GM18909 (cell line): Measurements from ENCODE around the gene KRT72.

Experiments used
- ATAC-seq: cut with Tn5 transposase; IDR thresholded peaks from one replicate; pipeline ENCODE4 v1.9.1; 2021; ENCODE audit warnings: mild to moderate bottlenecking; ENCODE audit not compliant: unreplicated experiment, poor library complexity

Gene KRT72

GRCh38 chr12:52581481-52581880 lies 19.8 kb downstream of the KRT72 start:
- no peak for ATAC-seq

DNA sequence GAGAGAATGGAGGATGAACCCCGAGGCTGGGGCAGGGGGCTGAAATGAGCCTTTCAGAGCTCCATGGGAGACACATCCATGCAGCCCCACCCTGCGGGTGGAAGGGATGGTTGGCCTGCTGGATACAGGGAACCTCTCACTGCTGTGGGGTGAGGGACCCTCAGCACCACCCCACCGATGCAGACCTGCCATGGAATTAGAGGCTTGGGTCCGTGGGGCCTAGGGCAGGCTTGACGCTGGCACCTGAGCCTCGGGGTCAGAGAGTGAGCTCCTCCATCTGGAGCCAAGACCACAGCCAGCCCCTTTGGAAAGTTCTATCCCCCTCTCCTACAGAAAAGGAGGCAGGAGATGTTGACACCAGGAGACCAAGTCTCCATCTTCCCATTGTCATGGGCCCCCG lies 20.2 kb downstream of the KRT72 start:
- no peak for ATAC-seq

- ATAC-seq, result no peak
These were observed 20.8 kb downstream of the KRT72 start for GRCh38 chr12:52580496-52580895.

DNA sequence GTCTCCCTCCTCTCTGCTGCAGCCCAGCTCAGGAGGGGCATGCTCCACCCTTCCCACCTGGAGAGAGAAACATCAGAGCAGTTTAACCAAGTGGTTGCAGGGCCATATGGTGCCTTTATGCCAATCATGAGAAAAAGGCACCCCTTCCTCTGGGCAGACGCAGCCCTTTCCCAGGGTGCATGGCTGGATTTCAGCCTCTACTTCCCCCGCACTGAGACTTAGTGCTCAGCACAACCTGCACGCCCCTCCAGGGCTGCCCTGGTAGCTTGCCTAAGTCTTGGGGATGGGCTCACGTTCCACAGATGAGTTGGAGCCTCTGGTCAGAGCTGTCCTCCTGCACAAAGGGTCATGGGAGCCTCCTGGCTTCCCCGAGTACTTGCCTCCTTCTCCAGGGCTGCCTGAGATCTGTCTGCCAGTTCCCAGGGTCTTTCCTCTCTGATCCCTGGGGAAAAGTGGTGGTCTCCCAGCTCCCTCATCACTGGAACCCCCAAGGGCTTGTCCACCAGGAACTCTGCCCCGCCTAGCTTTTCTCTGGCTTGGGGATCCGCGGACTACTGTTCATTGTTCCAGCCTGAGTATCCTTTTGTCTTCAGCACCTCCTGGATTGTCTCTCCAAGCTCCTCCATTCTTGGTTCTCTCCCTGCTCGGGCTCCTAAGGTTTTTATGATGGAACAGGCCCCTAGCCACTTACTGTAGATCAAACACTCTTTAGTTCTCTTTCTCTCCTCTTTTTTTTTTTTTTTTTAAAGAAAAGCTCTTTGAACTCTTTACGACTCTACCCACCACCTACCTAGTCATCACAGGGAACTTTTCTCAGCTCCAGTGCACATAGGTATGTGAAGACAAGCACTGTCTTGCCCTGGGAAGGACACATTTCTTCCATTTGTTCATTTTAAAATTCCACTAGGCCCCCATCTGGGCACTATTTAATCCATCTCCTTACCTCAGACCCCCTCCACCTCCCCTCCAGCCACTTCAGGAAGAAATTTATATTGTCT lies 21.5 kb downstream of the KRT72 start:
- ATAC-seq, result no peak

GRCh38 chr12:52578469-52578868 lies 22.8 kb downstream of the KRT72 start:
- no peak for ATAC-seq

DNA sequence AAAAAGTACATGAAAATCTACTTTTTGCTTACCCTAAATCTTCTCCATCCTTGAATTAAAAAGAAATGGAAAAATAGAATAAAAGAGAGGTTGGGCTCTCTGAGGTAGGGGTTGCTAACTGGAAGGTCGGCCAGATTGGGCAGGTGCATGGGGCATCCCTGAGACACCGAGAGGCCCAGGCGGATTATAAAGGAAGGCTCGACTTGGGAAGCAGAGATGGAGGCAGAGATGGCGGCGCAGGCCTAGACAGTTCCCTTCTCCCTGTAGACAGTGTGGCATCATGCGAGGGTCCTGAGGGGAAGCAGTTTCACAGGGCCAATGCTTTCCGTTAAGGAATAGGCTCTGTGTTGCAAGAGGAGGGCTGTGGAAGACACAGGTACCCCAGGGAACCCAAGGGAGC lies 23.9 kb downstream of the KRT72 start:
- no peak for ATAC-seq

DNA sequence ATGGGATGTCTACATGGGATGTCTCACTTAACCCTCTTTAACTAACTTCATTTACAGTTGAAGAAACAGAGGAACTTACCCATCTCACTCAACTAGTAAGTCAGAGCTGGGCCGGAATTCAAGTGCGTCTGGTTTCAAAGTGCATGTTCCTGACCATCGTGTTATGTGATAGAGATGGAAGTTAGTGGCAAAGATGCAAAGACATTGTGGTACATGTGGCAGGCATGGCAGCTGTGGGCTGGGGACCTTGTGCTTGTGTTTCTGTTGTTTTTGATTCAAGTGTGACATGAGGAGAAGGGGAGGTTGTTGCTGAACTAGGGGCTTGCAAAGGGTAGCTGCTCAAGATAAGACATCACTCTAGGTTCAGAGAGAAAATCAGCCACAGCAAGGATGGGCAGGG lies 25.3 kb downstream of the KRT72 start:
- ATAC-seq, result no peak

GRCh38 chr12:52575256-52575655 lies 26.0 kb downstream of the KRT72 start:
- no peak for ATAC-seq

DNA sequence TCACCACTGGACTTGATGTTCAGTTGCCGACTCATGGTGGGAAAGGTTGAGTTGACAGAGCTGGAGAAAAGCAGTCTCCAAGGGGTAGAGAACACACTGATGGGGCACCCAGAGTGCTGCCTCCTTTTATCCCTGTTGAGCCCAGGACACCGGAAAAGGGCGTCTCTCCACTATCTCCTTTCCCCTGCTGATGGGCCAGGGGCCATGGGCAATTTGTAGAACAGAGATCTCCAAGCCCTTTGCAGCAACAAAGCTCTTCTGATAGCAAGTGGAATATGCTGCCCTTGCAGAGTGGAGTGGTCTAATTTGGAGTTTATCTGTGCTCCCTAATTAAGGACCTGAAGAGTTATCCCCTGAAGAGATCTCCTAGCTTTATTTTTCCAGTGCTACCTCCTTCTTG lies 27.5 kb downstream of the KRT72 start, which contains the start of gene KRT74:
Gene KRT74, minus strand, starts transcription at position 101 of the 400 bp plus-strand sequence. Its CDS starts 66 bp downstream, at position 35.
- no peak for ATAC-seq

DNA sequence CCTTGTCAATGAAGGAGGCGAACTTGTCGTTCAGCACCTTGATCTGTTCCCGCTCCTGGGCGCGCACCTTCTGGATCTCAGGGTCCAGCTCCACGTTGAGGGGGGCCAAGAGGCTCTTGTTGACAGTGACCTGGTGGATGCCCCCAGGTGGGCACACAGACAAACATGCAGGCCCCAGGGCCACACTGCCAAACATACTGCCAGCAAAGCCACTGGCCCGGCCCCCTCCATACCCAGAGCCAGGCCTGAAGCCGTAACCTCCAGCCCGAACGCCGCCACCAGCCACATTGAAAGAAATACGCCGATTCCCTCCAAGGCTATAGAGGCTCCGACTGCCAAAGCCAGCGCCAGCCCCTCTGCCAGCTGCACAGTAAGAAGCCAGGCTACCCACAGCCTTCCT lies 28.0 kb downstream of the KRT72 start:
- ATAC-seq, result no peak

DNA sequence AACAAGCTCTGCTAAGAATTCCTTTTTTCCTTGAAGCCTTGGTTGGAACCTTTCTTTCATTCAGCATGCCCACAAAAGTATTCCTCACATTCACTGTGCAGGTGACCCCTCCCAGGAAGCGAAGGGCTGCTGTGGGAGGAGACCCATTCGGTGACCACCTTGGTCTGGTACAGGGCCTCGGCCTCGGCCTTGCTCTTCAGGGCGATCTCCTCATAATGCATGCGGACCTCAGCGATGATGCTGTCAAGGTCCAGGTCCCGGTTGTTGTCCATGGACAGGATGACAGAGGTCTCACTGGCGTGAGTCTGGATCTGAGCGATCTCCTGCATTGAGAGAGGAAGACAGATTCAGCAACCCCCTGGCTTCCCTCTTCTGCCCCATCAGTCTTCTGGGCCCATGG lies 30.8 kb downstream of the KRT72 start:
- ATAC-seq, result no peak

- no peak for ATAC-seq
These were observed 33.2 kb downstream of the KRT72 start for GRCh38 chr12:52568111-52568510.

DNA sequence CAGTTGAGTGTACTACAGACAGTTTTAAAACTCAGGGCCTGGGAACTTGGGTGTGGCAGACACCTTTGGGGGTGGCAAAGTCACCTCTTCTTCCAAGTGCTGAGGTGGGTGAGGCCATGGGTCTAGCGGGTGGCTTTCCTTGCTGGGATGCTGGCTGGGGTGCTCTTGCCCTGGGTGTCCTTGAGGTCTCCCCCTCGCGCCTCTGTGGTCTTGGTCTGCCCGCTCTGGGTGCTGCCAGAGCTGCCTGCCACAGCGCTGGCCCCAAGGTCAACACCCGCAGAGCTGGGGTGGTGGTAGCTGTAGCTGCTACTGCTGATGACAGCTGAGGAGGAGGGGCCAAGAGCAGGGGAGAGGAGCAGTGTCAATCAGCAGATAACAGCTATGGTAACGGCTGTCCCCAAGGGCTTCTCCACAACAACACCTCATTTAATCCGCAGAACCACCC lies 34.4 kb downstream of the KRT72 start:
- ATAC-seq, result no peak

DNA sequence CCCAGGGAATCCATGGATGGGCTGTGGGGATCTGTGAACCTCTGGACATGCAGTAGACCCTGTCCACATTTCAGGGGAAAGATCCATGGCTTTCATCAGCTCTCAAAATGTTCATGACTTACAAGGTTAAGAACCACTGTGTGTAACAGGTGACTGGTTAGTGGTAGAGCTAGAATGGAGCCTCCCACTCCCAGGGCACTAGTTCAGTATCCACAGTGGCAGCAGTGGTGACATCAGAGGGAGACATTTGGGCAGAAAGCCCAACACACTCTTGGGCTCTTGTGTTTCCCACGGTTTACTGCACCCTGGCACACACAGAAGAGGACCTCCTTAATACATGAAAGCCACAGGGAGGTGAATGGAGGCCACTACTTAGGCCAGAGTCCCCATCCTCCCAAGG lies 36.7 kb downstream of the KRT72 start:
- ATAC-seq, result no peak

DNA sequence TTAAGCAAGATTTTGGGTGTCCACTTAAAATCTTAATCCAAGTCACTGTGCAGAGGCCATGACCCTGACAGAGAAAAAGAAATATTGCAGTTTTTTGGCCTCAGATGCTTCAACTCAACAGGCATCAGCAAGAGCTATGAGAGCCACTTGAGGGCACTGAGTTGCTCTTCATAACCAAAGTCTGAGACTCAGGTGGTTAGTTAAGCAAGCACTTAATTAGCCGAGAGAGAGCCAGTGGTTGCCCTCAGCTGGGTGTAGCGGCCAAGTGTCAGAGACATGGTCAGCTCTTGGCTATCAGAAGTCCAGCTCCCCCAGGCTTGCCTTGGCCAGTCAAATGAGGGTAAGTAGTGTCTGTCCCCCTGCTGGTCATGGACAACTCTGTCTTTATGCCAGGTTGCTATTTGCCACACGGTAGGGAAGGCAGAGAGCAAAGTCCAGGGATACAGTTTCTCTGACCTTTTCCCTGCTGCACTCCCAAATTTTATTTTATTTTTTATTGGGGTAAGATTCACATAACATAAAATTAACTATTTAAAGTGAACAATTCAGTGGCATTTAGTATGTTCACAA lies 39.3 kb downstream of the KRT72 start:
- ATAC-seq, result no peak

DNA sequence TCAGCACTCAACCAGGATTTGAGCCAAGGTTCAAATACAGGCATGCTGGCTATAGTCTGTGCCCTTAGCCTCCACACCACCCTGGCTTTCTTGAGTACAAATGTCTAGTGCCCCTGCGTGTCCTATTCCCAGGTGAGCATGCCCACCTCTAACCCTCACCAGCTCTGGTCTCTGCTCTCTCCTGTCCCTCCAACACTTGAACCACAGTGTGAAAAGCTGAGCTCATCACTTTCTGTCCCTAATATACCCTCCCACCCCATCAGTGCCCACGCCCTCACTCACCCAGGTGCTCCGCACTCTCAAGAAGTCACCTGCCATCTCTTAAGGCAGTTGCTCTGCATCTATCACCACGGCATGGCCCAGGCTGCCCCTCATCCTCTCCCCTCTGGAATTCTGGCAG lies 41.3 kb downstream of the KRT72 start:
- no peak for ATAC-seq

- no peak for ATAC-seq
These were observed 42.4 kb downstream of the KRT72 start for GRCh38 chr12:52558781-52559445.

DNA sequence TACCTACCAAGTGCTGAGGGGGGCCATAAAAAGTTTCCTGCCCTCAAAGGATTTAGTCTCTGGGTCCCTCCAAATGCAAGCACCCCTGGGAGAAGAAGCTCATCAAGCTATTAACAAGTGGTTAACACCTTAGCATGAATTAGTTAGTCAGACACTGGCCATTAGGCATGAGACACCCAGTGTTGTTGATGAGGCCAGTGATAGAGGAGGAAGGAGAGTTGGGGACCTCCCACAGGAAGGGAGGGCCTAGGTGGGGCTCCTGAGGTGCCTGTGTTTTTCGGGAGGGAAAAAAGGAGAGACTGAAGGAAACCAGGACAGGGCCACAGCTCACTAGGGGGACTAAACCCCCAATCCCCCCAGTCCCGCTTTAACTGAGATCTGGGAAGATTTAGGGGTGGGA lies 43.8 kb downstream of the KRT72 start:
- ATAC-seq, result no peak

DNA sequence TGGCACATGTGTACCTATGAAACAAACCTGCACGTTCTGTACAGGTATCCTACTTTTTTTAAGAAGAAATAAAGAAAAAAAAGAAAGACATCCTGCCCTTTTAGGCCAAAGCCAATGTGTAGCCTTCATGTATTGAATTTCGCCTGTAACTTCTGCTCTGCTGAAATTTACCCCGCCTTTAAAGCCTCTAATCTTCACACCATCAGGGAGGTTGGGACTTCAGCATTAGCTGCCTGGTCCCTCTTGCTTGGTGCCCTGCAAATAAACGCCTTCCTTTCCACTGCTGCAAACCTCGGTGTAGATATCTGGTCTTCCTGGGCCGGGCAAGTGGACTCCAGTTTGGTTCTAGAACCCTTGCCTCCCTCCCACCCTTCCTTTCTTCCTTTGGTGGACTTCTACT lies 45.7 kb downstream of the KRT72 start:
- ATAC-seq, result no peak

- no peak for ATAC-seq
These were observed 48.5 kb downstream of the KRT72 start, which contains the start of gene KRT71 for GRCh38 chr12:52552681-52553195. Gene KRT71 (minus strand): TSS chr12:52553145. CDS start chr12:52553077, 68 bp downstream.

GRCh38 chr12:52552055-52552454 lies 49.2 kb downstream of the KRT72 start:
- ATAC-seq, result no peak
